Suprapubic skin (tissue), 4 donors: Measurements from ENCODE around the gene KCNJ6. TPM values are rescaled to one million over a fixed set of nuclear protein-coding genes. Genes with fewer than 3 reads are reported as not detected.

Experiments
- DNase-seq, 2 donors: peaks; one replicate each; pipeline ENCODE4 v3.0.0-alpha.2; 2019; ENCODE audit warnings: low spot score in 2 of 2
- H3K27ac ChIP-seq: fragments of 200-600 bp; sonication (generic); one replicate; pipeline ENCODE4 v1.5.1; 2019
- H3K27me3 ChIP-seq: fragments of 200-600 bp; sonication (generic); one replicate; pipeline ENCODE4 v1.5.1; 2019
- H3K36me3 ChIP-seq: fragments of 200-600 bp; sonication (generic); one replicate; pipeline ENCODE4 v1.5.1; 2019
- H3K4me1 ChIP-seq: fragments of 200-600 bp; sonication (generic); one replicate; pipeline ENCODE4 v1.5.1; 2019
- H3K4me3 ChIP-seq: fragments of 200-600 bp; sonication (generic); one replicate; pipeline ENCODE4 v1.5.1; 2019; ENCODE audit warnings: mild to moderate bottlenecking
- H3K9me3 ChIP-seq: fragments of 200-600 bp; sonication (generic); one replicate; pipeline ENCODE4 v1.5.1; 2019
- EP300 ChIP-seq: sonication (generic); formaldehyde crosslinking; IDR thresholded peaks from one replicate; pipeline ENCODE4 v1.6.1; 2017; ENCODE audit warnings: antibody characterized with exemption
- POLR2A ChIP-seq, 2 donors: fragments of 450-650 bp; IDR thresholded peaks; one replicate each; pipeline ENCODE4 v1.6.1; 2017; ENCODE audit warnings: antibody characterized with exemption in 2 of 2, mild to moderate bottlenecking in 2 of 2, moderate library complexity in 2 of 2
- POLR2AphosphoS5 ChIP-seq, 3 donors: sonication (generic); formaldehyde crosslinking; IDR thresholded peaks; one replicate each; pipeline ENCODE4 v1.6.1; 2017; ENCODE audit warnings: antibody characterized with exemption in 3 of 3
- WGBS: methylation state at CpG from one replicate; pipeline ENCODE4 v1.1.5; 2018; 5-methylcytosine and 5-hydroxymethylcytosine counted together
- total RNA-seq, 4 donors: library from RNA; depleted of rRNA; stranded (reverse); fragments of >200 nt; gene quantifications; one replicate each; pipeline ENCODE4 v1.1.0, GENCODE V29; 2016
- TF ChIP-seq, protein P1 (sequence below), 2 donors: fragments of 200-600 bp in 1 of 2; fragments of 450-650 bp in 1 of 2; sonication (generic) in 1 of 2; IDR thresholded peaks; one replicate each; pipeline ENCODE4 v1.5.1; 2016 to 2019; ENCODE audit warnings: antibody characterized with exemption in 2 of 2, mild to moderate bottlenecking in 1 of 2, moderate library complexity in 1 of 2

The KCNJ6 gene
- total RNA-seq, 4 donors from 2014 or later = not detected

DNA sequence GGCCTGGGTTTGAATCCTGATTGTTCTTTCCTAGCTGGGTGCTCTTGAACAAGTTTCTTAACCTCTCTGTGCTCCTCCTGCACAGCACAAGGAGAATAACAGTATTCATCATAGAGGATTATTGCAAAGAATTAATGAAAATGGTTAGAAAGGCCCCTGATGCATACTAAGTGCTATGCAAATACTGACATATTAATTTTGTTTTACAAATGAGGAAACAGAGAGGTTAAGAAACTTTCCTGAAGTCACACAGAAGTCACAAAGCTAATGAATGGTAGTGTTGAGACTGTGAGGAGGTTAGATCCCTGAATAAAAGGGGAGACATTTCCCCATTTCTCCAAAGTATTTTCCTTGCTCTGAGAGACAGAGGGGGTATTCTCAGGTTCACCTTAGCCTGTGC lies 99.0 kb downstream of the KCNJ6 start:
- no peak overlapping the region for H3K4me3 ChIP-seq
- no peak for DNase-seq
- no peak for TF ChIP-seq POLR2A (IDR thresholded peaks at IDR 0.05)
- TF ChIP-seq, protein P1, sequence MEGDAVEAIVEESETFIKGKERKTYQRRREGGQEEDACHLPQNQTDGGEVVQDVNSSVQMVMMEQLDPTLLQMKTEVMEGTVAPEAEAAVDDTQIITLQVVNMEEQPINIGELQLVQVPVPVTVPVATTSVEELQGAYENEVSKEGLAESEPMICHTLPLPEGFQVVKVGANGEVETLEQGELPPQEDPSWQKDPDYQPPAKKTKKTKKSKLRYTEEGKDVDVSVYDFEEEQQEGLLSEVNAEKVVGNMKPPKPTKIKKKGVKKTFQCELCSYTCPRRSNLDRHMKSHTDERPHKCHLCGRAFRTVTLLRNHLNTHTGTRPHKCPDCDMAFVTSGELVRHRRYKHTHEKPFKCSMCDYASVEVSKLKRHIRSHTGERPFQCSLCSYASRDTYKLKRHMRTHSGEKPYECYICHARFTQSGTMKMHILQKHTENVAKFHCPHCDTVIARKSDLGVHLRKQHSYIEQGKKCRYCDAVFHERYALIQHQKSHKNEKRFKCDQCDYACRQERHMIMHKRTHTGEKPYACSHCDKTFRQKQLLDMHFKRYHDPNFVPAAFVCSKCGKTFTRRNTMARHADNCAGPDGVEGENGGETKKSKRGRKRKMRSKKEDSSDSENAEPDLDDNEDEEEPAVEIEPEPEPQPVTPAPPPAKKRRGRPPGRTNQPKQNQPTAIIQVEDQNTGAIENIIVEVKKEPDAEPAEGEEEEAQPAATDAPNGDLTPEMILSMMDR (IDR thresholded peaks at IDR 0.05) = no peak
- TF ChIP-seq EP300 = no peak
- TF ChIP-seq POLR2AphosphoS5 (IDR thresholded peaks at IDR 0.05) = no peak

DNA sequence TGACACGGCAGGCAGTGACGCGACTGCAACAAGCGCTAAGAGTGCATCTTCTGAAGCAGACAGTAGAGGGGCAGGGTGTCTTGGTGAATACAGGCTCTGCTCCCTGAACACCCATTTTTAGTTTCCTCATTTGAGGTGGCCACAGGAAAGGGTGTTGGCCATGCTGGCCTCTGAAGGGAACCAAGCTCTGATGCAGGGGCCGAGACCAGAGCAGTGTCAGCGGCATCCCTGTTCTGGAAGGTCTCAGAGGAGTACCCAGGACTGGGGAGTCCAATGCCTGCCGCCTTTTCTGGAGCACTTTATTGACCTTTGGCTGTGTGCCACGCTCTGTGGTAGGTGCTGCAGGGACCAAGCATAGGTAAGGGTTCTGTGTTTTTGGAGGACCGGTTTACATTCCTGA lies 100.4 kb downstream of the KCNJ6 start:
- H3K27ac ChIP-seq = no peak overlapping the region
- no peak for DNase-seq
- H3K9me3 ChIP-seq = no peaks in the 10 kb centered on the region
- H3K27me3 ChIP-seq = peaks cover 5% of the 10 kb centered on the region
- H3K4me3 ChIP-seq = no peak overlapping the region
- no peaks in the 10 kb centered on the region for H3K4me1 ChIP-seq
- H3K36me3 ChIP-seq = no peaks in the 10 kb centered on the region
- TF ChIP-seq, protein P1 (IDR thresholded peaks at IDR 0.05) = no peak
- TF ChIP-seq EP300 = no peak
- no peak for TF ChIP-seq POLR2A (IDR thresholded peaks at IDR 0.05)
- TF ChIP-seq POLR2AphosphoS5 (IDR thresholded peaks at IDR 0.05) = no peak
- WGBS = 63% methylated on average over 9 of the region's 9 CpGs

More for the DNA sequence above, 99.0 kb downstream of the KCNJ6 start:
- Histone ChIP-seq H3K9me3 (no peaks in the 10 kb centered on the region), H3K27ac (no peak overlapping the region), H3K4me1 (no peaks in the 10 kb centered on the region), H3K27me3 (no peaks in the 10 kb centered on the region), H3K36me3 (no peaks in the 10 kb centered on the region)

DNA sequence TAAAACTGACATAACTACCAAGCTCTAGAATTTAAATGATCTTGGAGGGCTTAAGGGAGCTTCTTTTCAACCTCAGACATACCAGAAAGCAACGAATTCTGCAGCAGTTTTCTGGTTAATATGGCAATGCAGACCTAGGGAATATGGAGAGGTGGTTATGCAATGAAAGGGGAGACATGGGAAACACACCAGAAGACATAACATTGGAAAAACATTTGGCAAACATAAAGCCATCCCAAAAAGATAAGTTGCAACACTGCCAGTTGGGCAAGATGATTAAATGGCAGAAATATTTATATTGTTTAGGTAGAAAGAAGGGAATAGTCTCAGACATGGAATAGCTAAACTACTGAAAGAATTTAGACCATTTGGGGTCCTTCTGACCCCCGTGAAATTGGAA lies 104.5 kb downstream of the KCNJ6 start:
- H3K9me3 ChIP-seq = no peaks in the 10 kb centered on the region
- no peaks in the 10 kb centered on the region for H3K4me1 ChIP-seq
- H3K27me3 ChIP-seq = peaks cover 11% of the 10 kb centered on the region
- 77% methylated on average over 2 of the region's 2 CpGs for WGBS
- no peak for DNase-seq
- no peaks in the 10 kb centered on the region for H3K36me3 ChIP-seq
- no peak overlapping the region for H3K4me3 ChIP-seq
- H3K27ac ChIP-seq = no peak overlapping the region
- TF ChIP-seq POLR2AphosphoS5 (IDR thresholded peaks at IDR 0.05) (no peak), EP300 (no peak), POLR2A (IDR thresholded peaks at IDR 0.05) (no peak)
- TF ChIP-seq, protein P1 (IDR thresholded peaks at IDR 0.05) = no peak

DNA sequence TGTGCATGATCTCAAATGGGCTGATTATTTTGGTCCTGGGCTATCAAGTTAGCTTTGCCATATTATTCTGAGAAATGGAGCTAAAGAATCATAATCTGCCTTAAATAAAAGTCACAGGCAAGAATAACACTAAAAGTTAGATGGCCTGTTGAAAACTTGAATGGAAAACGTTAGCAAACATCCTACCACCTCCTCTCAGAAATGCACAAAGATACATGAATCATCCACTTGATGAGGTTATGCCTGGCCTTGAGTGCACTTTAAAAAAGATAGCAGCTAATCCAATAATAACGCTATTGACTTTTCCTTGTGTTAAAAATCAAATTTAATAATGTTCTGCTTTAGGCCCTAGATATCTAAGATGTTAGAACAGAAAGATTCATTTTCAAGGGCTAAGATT lies 108.0 kb downstream of the KCNJ6 start:
- Histone ChIP-seq H3K27me3 (peaks cover 11% of the 10 kb centered on the region), H3K4me3 (no peak overlapping the region), H3K4me1 (no peaks in the 10 kb centered on the region), H3K36me3 (no peaks in the 10 kb centered on the region), H3K9me3 (no peaks in the 10 kb centered on the region), H3K27ac (no peak overlapping the region)
- WGBS = 78% methylated on average over 2 of the region's 2 CpGs
- TF ChIP-seq POLR2A (IDR thresholded peaks at IDR 0.05) (no peak), POLR2AphosphoS5 (IDR thresholded peaks at IDR 0.05) (no peak), EP300 (no peak)
- TF ChIP-seq, protein P1 (IDR thresholded peaks at IDR 0.05) = no peak
- no peak for DNase-seq

DNA sequence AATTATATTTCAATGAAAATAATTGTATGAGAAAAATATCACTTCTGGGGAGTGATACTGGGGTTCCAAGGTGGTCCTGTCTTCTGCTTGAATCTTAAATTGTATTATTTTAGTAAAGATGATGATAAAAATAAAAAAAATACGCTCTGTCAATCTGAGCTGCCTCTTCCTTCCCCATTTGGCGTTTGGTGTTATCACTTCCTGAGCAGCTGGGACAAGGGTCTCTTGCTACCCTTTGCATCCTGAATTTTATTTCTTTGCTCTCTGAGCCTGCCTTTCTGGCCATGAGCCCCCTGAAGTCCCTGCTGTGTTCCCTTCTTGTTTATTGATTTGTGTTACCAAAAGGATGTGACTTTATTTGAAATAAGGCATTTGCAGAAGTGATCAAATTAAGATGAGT lies 111.0 kb downstream of the KCNJ6 start:
- Histone ChIP-seq H3K27me3 (peaks cover 14% of the 10 kb centered on the region), H3K4me3 (no peak overlapping the region), H3K4me1 (no peaks in the 10 kb centered on the region), H3K9me3 (no peaks in the 10 kb centered on the region), H3K27ac (no peak overlapping the region), H3K36me3 (no peaks in the 10 kb centered on the region)
- no peak for DNase-seq
- TF ChIP-seq, protein P1 (IDR thresholded peaks at IDR 0.05) = no peak
- no peak for TF ChIP-seq EP300
- TF ChIP-seq POLR2AphosphoS5 (IDR thresholded peaks at IDR 0.05) = no peak
- TF ChIP-seq POLR2A (IDR thresholded peaks at IDR 0.05) = no peak
- WGBS = 67% methylated on average over 2 of the region's 2 CpGs
